ENCODE results near the gene MT1F.

- TF ChIP-seq HDAC2 (IDR thresholded peaks at IDR 0.05) (no peak), RUNX3 (IDR thresholded peaks at IDR 0.05; ENCODE audit: low read length) (no peak), ZNF384 (IDR thresholded peaks at IDR 0.05; ENCODE audit: borderline replicate concordance, low read depth, low read length) (no peak)
- TF ChIP-seq, protein P1, sequence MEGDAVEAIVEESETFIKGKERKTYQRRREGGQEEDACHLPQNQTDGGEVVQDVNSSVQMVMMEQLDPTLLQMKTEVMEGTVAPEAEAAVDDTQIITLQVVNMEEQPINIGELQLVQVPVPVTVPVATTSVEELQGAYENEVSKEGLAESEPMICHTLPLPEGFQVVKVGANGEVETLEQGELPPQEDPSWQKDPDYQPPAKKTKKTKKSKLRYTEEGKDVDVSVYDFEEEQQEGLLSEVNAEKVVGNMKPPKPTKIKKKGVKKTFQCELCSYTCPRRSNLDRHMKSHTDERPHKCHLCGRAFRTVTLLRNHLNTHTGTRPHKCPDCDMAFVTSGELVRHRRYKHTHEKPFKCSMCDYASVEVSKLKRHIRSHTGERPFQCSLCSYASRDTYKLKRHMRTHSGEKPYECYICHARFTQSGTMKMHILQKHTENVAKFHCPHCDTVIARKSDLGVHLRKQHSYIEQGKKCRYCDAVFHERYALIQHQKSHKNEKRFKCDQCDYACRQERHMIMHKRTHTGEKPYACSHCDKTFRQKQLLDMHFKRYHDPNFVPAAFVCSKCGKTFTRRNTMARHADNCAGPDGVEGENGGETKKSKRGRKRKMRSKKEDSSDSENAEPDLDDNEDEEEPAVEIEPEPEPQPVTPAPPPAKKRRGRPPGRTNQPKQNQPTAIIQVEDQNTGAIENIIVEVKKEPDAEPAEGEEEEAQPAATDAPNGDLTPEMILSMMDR (IDR thresholded peaks at IDR 0.05 in 2 of 3, conservative IDR thresholded peaks at IDR 0.05 in 1 of 3; ENCODE audit: control insufficient read depth in 2 of 3, extremely low read depth in 1 of 3, insufficient read depth in 1 of 3, low read depth in 3 of 3, low read length in 3 of 3), result no peak
- TF ChIP-seq, protein P2, sequence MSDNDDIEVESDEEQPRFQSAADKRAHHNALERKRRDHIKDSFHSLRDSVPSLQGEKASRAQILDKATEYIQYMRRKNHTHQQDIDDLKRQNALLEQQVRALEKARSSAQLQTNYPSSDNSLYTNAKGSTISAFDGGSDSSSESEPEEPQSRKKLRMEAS (IDR thresholded peaks at IDR 0.05; ENCODE audit: low read depth, low read length), result no peak
Observed at GRCh38 chr16:56632848-56633365, 24.9 kb upstream of the MT1F start.

All from GM12878 (cell line).